IMR-90 (cell line): ENCODE results near the gene GALM.

Experiments used
- MAFK ChIP-seq: IDR thresholded peaks from 2 replicates; pipeline ENCODE4 v1.6.1; 2012; ENCODE audit warnings: low read depth, low read length, improper control_type of control experiment
- MXI1 ChIP-seq: IDR thresholded peaks from 2 replicates; pipeline ENCODE4 v1.6.1; 2012; ENCODE audit warnings: low read depth, mild to moderate bottlenecking, low read length, moderate library complexity, borderline replicate concordance
- NFE2L2 ChIP-seq: fragments of 150-350 bp; IDR thresholded peaks from 2 replicates; pipeline ENCODE4 v1.6.1; 2016; ENCODE audit warnings: low read depth, mild to moderate bottlenecking, low read length
- POLR2A ChIP-seq: IDR thresholded peaks from 2 replicates; pipeline ENCODE4 v1.6.1; 2012; ENCODE audit warnings: mild to moderate bottlenecking, low read depth, low read length
- RAD21 ChIP-seq: IDR thresholded peaks from 2 replicates; pipeline ENCODE4 v1.6.1; 2012; ENCODE audit warnings: low read length, improper control_type of control experiment
- RFX5 ChIP-seq: IDR thresholded peaks from 2 replicates; pipeline ENCODE4 v1.8.0; 2012; ENCODE audit warnings: low read depth, mild to moderate bottlenecking, low read length, moderate library complexity
- SMC3 ChIP-seq: fragments of 150-350 bp; IDR thresholded peaks from 2 replicates; pipeline ENCODE4 v1.6.1; 2016; ENCODE audit warnings: low read depth, mild to moderate bottlenecking, antibody characterized with exemption, low read length, moderate library complexity
- TF ChIP-seq, protein P1 (sequence below): conservative IDR thresholded peaks from 2 replicates; pipeline ENCODE4 v1.5.1; 2012; ENCODE audit warnings: mild to moderate bottlenecking, low read depth, low read length, improper control_type of control experiment
- TF ChIP-seq, protein P2 (sequence below): fragments of 150-350 bp; IDR thresholded peaks from 2 replicates; pipeline ENCODE4 v1.6.1; 2017; ENCODE audit warnings: mild to moderate bottlenecking, antibody characterized with exemption, low read length, low read depth

GRCh38 chr2:38711558-38711957, 45.6 kb downstream of the GALM start:
- TF ChIP-seq, protein P1, sequence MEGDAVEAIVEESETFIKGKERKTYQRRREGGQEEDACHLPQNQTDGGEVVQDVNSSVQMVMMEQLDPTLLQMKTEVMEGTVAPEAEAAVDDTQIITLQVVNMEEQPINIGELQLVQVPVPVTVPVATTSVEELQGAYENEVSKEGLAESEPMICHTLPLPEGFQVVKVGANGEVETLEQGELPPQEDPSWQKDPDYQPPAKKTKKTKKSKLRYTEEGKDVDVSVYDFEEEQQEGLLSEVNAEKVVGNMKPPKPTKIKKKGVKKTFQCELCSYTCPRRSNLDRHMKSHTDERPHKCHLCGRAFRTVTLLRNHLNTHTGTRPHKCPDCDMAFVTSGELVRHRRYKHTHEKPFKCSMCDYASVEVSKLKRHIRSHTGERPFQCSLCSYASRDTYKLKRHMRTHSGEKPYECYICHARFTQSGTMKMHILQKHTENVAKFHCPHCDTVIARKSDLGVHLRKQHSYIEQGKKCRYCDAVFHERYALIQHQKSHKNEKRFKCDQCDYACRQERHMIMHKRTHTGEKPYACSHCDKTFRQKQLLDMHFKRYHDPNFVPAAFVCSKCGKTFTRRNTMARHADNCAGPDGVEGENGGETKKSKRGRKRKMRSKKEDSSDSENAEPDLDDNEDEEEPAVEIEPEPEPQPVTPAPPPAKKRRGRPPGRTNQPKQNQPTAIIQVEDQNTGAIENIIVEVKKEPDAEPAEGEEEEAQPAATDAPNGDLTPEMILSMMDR: no peak
- TF ChIP-seq POLR2A (no peak), RAD21 (no peak), RFX5 (no peak), MXI1 (no peak), SMC3 (no peak), MAFK (no peak), NFE2L2 (no peak)
- TF ChIP-seq, protein P2, sequence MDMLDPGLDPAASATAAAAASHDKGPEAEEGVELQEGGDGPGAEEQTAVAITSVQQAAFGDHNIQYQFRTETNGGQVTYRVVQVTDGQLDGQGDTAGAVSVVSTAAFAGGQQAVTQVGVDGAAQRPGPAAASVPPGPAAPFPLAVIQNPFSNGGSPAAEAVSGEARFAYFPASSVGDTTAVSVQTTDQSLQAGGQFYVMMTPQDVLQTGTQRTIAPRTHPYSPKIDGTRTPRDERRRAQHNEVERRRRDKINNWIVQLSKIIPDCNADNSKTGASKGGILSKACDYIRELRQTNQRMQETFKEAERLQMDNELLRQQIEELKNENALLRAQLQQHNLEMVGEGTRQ: no peak
